AG10803 (cell line): ENCODE data around the gene MXI1.

Source experiments
- DNase-seq: peaks from one replicate; pipeline ENCODE4 v3.0.0; 2010; ENCODE audit warnings: low read depth
- H3K4me3 ChIP-seq: 2 replicates; pipeline ENCODE4 v1.5.1; 2011; ENCODE audit warnings: mild to moderate bottlenecking, low read length, control low read depth
- CTCF ChIP-seq: conservative IDR thresholded peaks from 2 replicates; pipeline ENCODE4 v1.5.1; 2011; ENCODE audit warnings: mild to moderate bottlenecking, low read length, control low read depth, inconsistent platforms

MXI1 gene

DNA sequence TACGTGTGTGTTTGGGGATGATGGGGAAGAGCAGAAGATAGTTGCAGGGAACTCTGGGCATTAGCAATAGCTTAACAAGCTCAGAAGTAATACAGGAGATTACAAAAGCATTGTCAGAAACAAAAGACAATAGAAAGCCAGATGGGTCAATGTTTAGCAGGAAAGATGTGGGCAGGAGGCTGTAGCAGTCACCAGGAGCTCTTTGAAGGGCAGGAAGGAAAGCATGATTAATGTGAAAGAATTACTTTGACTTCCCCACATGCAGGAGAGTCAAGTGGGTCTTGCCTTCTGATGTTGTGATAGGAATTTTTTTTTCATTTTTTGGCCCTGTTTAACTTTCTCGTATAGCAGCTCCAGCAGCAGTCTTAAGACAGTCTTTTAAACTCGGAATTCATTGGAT is 103.3 kb downstream of the MXI1 start:
- no peak for TF ChIP-seq CTCF
- no peak overlapping the region for H3K4me3 ChIP-seq
- DNase-seq, result no peak

DNA sequence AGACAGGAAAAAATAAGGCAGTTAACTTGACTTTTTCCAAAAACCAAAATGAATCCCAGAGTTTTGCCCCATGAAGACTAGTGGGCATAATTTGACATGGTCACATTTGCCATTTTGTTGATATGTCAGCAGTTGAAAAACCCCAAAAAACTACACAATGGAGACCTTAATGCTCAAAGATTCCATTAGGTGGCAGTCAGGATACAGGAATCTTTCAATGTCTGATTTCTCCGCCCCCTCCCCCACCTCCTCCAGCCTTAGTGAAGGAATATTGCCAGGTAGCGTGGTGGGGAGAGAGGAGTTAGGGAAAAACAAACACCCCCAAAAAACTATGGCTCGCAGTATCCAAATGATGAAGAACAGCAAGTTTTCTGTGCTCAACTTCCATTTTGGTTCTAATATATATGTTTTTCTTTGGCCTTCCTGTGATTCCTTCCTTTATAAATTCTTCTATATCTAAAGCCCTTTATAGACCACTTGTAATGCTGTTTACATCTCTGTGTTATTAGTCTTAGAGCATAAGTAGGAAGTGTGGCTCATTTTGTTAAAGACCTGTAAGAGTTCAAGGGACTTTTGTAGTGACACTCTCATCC is 104.0 kb downstream of the MXI1 start:
- peak; percentile 56 for DNase-seq
- peak; percentile 81 for TF ChIP-seq CTCF
- no peak overlapping the region for H3K4me3 ChIP-seq

DNA sequence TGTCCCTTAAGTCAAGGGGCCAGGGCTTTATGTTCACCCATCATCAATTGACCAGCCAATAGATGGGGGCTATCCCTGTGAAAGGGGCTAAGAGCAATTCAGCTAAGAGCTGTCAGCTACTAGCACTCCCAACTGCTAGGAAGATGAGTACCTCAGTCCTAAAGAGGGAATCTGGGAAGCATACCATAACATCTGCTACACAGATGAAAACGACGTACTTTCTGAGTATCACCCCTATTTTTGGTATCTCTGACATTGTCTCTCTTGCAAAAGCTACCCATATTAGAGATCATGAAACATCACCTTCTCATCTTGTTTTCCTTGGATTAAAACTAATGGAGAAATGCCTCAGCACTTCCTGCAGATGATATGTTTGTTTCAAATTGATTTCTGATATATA is 104.8 kb downstream of the MXI1 start:
- no peak for TF ChIP-seq CTCF
- DNase-seq, result peak; percentile 52
- no peak overlapping the region for H3K4me3 ChIP-seq

GRCh38 chr10:110313674-110314073 is 106.3 kb downstream of the MXI1 start:
- DNase-seq, result no peak
- H3K4me3 ChIP-seq, result no peak overlapping the region
- no peak for TF ChIP-seq CTCF

- no peak for TF ChIP-seq CTCF
- DNase-seq, result no peak
- no peak overlapping the region for H3K4me3 ChIP-seq
Observed at GRCh38 chr10:110317866-110318850, 110.8 kb downstream of the MXI1 start.

DNA sequence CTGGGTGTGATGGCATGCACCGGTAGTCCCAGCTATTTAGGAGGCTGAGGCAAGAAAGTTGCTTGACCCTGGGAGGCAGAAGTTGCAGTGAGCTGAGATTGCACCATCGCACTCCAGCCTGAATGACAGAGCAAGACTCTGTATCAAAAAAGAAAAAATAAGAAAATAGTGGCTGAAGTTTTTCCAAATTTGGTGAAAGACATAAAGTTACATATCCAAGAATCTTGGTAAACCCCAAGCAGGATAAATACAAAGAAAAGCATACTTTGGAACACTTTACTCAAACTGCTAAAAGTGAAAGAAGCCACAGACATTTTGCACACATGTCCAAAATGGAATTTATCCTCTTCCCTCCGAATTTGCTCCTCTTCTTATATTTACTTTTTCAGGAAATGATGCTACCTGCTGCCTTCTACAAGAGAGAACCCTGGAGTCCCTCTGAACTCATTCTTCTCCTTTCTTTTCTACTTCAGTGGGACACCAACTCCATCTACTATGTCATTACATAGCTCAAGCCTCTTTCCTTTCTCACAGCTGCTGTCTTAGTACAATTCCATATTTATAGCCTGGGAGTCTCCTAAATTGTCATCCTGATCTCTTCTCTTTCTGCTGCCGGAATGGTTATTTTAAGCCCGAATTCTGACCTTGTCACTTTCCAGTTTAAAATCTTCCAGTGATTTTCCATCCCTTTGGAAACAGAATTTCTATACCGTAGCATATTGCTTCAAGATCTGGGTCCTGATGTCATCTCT is 114.6 kb downstream of the MXI1 start:
- no peak for DNase-seq
- TF ChIP-seq CTCF, result no peak
- H3K4me3 ChIP-seq, result no peak overlapping the region
